ENCODE measurements around the gene TBXA2R. TPM values are rescaled to one million over a fixed set of nuclear protein-coding genes. Genes with fewer than 3 reads are reported as not detected.
"Not testable (repeated sequence)": the region's sequence is repeated elsewhere in the genome, so short reads cannot be mapped to it uniquely, and the experiment has no call there.

The TBXA2R gene
- total RNA-seq, 4 donors from 2014 or later = 0.32 to 0.85 (median 0.41) TPM

DNA sequence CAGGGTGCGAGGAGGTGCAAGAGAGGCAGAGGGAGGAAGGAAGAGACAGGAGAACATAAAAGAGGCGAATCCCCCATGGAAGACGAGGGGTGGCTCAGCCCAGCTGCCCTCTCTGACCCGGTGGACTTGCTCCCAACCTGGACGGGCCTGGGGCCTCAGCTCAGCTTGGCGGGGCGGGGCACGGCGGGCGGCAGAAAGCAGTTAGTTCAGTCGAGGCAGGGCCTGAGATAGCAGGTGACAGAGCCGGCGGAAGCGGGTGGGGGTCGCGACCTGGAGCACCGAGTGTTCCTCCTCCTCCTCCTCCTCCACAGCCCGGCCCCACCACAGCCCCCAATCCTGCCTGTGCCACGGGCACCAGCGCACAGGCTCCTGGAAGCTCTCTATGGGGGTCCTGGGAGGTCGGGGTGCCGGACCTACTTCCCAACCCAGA, 26.9 kb upstream of the TBXA2R start:
- Histone ChIP-seq H3K4me1 (no peaks in the 10 kb centered on the region), H3K36me3 (peaks cover 64% of the 10 kb centered on the region), H3K9me3 (no peaks in the 10 kb centered on the region), H3K27ac (no peak overlapping the region), H3K4me3 (no peak overlapping the region), H3K27me3 (no peaks in the 10 kb centered on the region)
- no peak for TF ChIP-seq POLR2A (IDR thresholded peaks at IDR 0.05)
- TF ChIP-seq EP300 (IDR thresholded peaks at IDR 0.05) = no peak
- TF ChIP-seq POLR2AphosphoS5 (IDR thresholded peaks at IDR 0.05) = no peak
- TF ChIP-seq, protein P1, sequence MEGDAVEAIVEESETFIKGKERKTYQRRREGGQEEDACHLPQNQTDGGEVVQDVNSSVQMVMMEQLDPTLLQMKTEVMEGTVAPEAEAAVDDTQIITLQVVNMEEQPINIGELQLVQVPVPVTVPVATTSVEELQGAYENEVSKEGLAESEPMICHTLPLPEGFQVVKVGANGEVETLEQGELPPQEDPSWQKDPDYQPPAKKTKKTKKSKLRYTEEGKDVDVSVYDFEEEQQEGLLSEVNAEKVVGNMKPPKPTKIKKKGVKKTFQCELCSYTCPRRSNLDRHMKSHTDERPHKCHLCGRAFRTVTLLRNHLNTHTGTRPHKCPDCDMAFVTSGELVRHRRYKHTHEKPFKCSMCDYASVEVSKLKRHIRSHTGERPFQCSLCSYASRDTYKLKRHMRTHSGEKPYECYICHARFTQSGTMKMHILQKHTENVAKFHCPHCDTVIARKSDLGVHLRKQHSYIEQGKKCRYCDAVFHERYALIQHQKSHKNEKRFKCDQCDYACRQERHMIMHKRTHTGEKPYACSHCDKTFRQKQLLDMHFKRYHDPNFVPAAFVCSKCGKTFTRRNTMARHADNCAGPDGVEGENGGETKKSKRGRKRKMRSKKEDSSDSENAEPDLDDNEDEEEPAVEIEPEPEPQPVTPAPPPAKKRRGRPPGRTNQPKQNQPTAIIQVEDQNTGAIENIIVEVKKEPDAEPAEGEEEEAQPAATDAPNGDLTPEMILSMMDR (IDR thresholded peaks at IDR 0.05) = no peak
- DNase-seq (ENCODE audit: low spot score in 2 of 2) = no peak
- 88% methylated on average over 12 of the region's 22 CpGs for WGBS

DNA sequence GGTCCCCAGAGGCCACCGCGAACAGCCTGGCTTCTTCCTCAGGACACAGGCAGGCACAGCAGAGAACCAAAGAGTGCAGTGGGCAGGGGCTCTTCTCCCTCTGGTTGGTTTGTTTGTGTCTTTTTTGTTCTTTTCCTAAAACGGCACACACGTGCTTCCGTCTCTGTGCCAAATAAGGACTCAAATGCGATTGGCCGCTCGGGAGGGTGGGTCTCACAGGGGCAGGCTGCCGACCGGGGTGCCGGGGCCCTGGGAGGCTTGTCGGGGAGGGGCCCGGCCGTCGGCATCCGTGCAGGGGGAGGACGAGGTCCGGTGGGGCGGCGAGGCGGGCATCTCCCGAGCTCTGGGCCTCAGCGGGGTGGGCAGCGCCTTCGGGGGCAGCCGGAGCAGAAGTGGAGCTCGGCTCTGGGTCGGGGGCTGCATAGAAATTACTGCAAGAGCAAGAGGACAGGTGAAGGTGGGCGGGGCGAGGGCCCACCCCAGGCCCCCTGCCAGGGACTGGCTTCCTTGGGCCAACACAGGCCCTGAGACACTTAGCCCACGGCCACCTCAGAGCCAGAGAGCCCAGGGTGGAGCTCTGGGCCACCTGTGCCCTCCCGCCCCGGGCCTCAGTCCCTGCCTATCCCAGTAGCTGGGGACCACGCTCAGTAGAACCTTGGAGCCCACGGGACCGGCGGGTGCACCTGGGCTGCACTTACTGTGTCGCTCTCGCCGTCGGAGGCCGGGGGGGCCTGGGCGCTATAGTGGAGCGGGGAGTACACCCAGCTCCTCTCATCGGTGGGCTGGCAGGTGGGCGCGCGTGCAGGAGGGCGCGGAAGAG, 26.3 kb upstream of the TBXA2R start:
- Histone ChIP-seq H3K36me3 (peaks cover 57% of the 10 kb centered on the region), H3K9me3 (no peaks in the 10 kb centered on the region), H3K27ac (no peak overlapping the region), H3K4me1 (no peaks in the 10 kb centered on the region), H3K27me3 (no peaks in the 10 kb centered on the region), H3K4me3 (no peak overlapping the region)
- 90% methylated on average over 42 of the region's 50 CpGs for WGBS
- DNase-seq (ENCODE audit: low spot score in 2 of 2) = no peak
- no peak for TF ChIP-seq POLR2AphosphoS5 (IDR thresholded peaks at IDR 0.05)
- TF ChIP-seq, protein P1 (IDR thresholded peaks at IDR 0.05) = no peak
- TF ChIP-seq EP300 (IDR thresholded peaks at IDR 0.05) = no peak
- TF ChIP-seq POLR2A (IDR thresholded peaks at IDR 0.05) = no peak

DNA sequence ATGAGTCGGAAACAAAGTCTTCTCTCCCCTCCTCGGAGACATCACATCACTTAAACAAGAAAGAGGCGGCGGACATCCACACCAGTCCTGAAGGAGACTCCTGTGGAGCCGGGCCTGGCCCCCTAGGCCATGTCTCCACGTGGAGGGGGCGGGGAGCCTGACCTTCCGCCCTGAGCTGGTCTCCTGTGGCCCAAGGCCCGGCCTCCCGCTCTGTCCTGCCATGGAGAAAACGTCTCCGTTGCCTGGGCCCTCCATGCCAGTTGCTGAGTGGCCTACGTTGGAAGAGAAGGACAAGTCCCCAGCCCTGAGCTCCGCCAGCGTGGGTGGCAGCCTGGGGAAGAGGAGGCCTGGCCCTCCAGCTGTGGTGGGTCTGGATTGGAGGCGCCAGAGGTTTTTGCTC, 25.4 kb upstream of the TBXA2R start:
- Histone ChIP-seq H3K27me3 (no peaks in the 10 kb centered on the region), H3K36me3 (peaks cover 49% of the 10 kb centered on the region), H3K4me1 (peaks cover 4% of the 10 kb centered on the region), H3K9me3 (no peaks in the 10 kb centered on the region), H3K27ac (no peak overlapping the region), H3K4me3 (no peak overlapping the region)
- 83% methylated on average over 14 of the region's 16 CpGs for WGBS
- no peak for DNase-seq (ENCODE audit: low spot score in 2 of 2)
- TF ChIP-seq, protein P1 (IDR thresholded peaks at IDR 0.05) = no peak
- TF ChIP-seq POLR2AphosphoS5 (IDR thresholded peaks at IDR 0.05) (no peak), POLR2A (IDR thresholded peaks at IDR 0.05) (no peak)

- TF ChIP-seq POLR2A (IDR thresholded peaks at IDR 0.05) (no peak), POLR2AphosphoS5 (IDR thresholded peaks at IDR 0.05) (no peak), EP300 (IDR thresholded peaks at IDR 0.05) (no peak)
- TF ChIP-seq, protein P1 (IDR thresholded peaks at IDR 0.05) = no peak
- peaks cover 41% of the 10 kb centered on the region for H3K36me3 ChIP-seq
- H3K9me3 ChIP-seq = no peaks in the 10 kb centered on the region
- H3K4me1 ChIP-seq = peaks cover 5% of the 10 kb centered on the region
- DNase-seq (ENCODE audit: low spot score in 2 of 2) = no peak
- H3K27ac ChIP-seq = no peak overlapping the region
- H3K4me3 ChIP-seq = no peak overlapping the region
- 94% methylated on average over 22 of the region's 43 CpGs for WGBS
- H3K27me3 ChIP-seq = no peaks in the 10 kb centered on the region
These were observed 24.6 kb upstream of the TBXA2R start for GRCh38 chr19:3631053-3631861.

GRCh38 chr19:3628766-3629165, 22.1 kb upstream of the TBXA2R start:
- not testable (repeated sequence) for H3K4me3 ChIP-seq; DNase-seq (ENCODE audit: low spot score in 2 of 2); H3K27ac ChIP-seq; H3K9me3 ChIP-seq; H3K27me3 ChIP-seq
- WGBS = 60% methylated on average over 9 of the region's 9 CpGs
- peaks cover 28% of the 10 kb centered on the region for H3K4me1 ChIP-seq
- peaks cover 31% of the 10 kb centered on the region for H3K36me3 ChIP-seq

Data from suprapubic skin (tissue), 4 donors.